Measurements from ENCODE around the gene PANK1.
A peak's percentile ranks its signal among the peaks of the same experiment; 100 is the strongest.
"Not testable (repeated sequence)": the region's sequence is repeated elsewhere in the genome, so short reads cannot be mapped to it uniquely, and the experiment has no call there.

PANK1 gene

DNA sequence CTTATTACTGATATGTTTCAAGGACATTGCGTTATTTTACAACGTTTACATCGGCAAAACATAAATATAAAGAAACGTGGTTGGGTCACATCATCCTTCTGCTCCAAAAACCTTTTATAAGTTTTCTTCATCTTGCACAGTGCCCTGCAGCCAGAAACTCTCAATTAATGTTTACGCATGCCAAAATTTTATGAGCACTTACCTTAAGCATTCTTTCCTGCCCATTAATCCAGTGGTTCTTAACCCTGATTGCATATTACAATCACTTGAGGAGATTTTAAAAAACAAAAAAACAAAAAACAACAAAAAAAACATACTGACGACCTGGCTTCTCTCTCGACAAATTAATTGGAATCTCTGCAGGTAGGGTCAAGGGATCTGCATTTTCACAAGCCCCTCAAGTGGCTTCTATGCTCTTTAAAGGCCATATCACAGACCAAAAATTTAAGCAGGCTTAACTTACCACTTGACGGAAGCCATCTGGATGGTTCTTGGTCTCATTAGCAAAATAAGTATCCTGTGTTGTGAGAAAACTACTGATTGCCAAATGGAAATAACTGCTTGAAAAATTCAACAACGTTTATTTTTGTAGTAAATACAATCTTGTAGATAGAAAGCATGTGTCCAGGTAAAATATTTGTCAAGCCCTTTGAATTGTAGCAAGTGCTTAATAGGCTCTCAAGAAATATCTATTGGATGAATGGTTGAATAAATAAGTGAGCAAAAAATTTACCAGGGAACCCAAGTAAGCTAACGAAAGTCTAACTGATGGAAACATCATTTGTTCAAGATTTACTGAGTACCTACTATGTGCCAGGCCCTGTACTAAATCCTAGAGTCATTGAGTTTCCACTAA is 78.7 kb downstream of the PANK1 start:
- DNase-seq: no peak

DNA sequence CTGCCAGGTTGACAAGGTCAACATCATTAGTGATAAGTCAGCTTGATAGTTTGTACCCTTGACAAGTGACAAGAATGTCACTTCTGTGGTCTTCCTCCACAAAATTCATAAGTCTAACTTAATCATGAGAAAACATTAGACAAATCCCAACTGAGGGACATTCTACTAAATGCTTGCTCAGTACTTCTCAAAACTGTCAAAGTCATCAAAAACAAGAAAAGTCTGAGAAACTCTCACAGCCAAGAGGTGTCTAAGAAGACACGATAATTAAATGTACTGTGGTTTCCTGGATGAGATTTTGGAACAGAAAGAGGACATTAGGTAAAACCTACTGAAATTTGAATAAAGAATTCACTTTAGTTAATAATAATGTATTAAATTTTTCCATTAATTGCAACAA is 79.9 kb downstream of the PANK1 start:
- no peak for DNase-seq

DNA sequence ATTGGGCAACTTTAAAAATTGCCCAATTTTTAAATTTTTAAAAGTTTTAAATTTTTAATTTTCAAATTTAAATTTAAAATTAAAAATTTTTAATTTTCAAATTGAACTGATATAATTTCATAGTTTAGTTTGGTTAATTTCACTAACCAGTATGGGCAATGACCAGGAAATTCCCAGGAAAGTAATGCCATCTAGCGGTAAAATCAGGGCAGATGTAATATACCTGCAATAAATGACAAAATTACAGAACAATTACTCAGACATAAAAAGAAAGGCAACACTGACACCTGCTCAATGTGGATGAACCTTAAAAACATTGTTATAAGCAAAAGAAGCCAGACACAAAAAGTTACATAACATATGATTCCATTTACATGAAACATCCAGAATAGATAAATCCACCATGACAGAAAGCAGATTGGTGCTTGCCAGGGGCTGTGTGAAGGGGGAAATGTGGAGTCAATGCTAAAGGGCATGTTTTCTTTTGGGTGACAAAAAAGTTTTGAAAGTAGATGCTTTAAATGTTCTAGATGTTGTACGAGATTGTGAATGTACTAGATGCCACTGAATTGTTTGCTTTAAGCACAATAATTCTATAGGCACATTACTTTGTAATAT is 81.1 kb downstream of the PANK1 start:
- no peak for DNase-seq

DNA sequence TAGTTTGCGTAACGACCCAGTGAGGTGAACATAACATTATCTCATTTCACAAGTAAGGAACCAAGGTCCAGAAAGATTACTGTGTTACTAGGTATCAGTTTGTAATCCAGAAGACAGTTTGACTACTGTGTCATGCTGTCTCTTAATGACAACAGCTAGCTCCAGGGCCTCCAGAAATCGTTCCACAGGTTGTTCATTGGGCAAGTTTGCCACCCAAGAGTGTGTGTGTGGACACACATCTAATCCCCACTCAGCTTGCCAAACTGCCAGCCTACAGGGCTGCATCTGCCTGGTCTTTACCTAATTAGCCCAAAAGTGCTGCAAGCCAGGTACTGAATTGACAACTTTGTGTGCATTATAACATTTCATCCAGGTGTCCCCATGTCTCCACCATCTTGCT is 81.7 kb downstream of the PANK1 start:
- DNase-seq: no peak

DNA sequence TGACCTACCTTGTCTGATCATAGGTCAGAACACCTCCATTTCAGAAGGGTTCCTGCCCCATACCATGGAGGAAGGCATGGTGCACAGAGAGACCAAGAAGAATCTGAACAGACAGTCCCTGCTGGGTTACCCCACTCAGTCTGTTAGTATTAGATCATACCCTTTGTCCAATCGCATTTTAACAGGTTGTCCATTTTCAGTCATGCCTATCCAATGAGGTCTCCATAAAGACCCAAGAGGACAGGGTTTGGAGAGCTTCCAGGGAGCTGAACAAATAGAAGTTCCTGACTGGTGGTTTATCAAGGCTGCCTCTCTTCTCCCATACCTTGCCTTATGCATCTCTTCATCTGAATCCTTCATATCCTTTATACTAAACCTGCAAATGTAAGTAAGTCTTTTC is 88.4 kb downstream of the PANK1 start:
- DNase-seq: no peak

DNA sequence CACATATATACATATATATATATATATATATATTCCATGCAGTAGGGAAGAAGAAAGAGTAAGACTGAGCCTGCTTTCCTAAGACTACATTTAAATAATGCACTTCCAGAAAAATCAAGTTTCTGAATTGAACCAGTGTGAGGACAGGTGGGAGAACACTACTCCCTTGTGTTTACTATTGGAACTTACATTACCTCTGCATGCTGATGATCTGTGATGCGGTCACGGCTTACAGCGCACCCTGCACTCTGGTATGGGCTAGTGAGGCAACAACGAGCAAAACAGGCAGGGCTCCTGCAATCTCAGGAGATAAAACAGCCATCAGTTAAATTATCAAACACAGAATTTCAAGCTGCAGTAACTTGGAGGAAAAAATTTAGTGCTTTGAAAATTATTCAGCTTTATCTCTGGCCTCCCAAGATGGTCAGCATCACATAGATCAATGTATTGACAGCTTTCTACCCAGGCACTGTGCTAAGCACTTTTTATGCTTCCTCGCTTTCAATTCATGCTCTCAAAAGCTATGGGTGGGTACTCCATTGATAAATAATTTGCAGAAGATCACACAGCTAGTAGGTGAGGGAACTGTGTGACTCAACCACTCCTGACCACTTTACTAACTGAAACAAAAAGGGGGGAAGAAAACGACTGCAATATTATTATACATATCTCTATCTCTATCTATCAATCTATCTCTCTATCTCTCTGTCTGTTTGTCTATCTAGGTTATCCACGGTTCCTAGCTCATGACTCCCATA is 89.2 kb downstream of the PANK1 start:
- DNase-seq: no peak

DNA sequence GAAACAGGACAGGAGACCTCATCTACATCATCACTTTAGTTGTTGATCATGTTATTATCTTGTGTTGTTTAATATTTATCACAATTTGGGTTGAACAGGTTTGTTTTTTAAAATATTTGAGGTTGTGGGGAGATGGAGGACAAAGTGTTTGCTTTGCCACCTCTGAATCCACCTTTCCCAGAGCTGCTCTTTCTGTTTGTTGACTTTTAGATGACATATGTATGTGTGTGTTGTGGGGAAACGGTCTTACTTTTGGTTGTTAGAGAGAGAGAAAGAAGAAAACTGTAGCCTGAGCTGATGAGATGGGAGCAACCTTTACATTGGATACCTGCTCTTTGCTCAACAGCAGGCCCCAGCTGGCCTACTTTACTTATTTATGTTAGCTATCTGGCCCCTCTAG is 90.6 kb downstream of the PANK1 start:
- no peak for DNase-seq

DNA sequence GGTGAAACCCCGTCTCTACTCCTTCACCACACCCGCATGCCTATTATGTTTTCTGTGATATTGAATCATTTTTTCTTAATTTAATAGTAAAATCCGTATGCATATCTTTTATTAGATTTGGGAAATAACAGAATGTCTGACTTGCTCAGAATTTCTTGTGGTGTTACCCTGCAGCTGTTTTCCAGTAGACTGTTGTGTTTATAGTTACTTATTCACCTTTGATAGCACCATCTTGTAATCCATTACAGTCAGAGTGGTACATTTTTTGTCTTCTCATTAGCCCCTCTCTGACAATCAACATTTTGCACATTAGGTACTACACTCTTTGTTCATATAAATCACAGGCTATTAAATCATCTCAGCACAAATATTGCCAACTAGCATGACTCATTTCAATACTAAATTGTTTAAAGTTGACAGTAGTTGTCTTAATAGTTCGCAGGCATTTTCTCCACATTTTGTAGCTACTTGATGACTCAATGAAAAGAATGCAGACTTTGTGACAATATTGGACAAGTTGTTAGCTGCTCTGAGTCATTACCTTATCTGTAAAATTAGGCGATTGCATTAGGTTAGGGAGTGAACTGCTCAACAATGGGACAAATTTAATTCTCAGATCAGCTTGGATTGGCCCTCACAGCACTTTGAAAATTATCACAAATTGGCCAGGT is 91.8 kb downstream of the PANK1 start:
- DNase-seq: no peak

DNA sequence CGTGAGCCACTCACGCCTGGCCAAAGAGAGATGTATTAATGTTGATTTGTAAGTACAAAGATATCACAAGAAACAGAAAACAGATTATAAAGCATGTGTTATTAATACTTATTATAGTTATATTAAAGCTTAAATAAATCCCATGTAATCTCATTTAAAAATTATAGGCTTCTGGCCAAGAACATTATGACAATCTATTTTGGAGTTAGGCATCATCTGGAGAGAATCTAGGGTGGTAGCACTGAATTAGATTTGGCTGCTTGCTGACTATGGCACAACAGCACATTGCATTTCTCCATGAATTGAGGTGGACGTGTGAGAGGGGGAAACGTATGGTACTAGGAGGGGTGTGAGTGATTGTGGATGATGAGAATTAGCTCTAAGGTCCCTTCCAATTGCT is 92.8 kb downstream of the PANK1 start:
- DNase-seq: no peak

DNA sequence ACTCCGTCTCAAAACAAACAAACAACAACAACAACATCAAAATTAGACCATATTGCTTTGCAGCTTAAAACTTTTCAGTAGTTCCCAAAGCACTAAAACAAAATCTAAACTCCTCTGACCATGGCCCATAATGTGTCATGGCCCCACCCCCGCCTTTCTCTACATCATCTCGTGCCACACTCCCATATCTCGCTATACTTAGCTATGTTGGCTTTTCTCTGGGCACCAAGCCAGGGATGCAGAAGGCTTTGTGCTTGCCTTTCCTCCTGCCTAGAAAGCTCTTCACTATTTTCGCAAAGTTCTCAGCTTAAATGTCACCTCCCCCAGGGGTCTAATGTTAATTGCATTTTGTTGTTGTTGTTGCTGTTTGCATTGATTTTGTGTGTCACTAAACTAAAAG is 94.5 kb downstream of the PANK1 start:
- no peak for DNase-seq

DNA sequence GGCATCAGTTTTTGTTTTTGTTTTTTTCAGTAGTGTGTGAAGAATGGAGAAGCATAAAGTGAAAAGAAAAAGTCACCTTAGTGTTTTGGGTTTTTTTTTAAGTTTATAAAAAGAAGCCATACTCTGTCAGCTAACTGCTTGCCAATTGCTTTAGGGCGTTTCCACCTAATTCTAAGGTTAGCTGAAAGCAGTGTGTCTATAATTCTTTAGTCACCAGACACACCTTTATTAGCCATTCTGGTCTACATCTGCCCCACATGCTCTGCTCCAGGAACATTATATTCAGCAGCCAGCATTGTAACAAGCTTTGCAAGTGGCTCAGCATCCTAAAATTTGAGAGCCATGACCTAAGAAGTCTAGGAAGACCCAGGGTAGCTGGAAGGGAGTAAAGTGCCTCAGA is 95.5 kb downstream of the PANK1 start:
- DNase-seq: no peak

DNA sequence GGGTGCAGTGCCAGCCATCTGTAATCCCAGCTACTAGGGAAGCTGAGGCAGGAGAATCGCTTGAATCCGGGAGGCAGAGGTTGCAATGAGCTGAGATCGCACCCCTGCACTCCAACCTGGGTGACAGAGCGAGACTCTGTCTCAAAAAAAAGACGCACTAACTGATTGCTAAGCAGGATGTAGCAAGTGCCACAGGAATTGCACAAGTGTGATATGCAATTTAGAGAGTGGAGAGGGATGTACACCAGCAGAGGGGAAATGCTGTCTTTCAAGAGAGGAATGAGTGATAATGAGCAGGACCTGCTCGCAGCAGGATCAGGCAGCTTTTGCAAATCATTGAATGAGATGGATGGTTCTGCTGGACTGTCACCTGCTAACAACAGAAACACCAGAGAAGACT is 96.4 kb downstream of the PANK1 start:
- no peak for DNase-seq

DNA sequence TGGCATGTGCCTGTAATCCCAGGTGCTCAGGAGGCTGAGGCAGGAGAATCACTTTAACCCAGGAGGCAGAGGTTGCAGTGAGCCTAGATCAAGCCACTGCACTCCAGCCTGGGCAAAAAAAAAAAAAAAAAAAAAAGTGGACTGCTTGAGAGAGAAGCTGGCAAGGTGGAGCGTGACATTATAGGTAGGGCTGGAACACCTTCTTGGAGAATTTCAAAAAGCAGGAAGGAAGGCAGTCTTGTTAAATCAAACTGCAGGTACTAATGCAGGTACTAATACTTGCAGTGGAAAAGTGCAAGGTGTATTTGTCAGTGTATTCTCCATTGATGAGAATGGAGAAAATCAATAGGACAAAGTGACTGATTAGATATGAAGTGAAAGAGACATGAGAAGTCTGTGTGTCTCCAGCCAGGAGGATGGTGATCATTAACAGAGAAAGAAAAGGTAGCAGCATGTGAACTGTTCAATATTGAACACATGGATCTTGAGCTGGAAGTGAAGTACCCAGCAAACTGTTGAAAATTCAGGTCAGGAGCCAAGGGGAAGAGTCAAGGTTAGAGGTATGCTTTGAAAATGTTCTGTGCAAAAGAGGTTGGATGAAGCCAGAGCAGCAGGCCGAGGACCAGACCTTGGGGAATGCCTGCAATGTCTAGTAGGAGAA is 97.1 kb downstream of the PANK1 start:
- no peak for DNase-seq

DNA sequence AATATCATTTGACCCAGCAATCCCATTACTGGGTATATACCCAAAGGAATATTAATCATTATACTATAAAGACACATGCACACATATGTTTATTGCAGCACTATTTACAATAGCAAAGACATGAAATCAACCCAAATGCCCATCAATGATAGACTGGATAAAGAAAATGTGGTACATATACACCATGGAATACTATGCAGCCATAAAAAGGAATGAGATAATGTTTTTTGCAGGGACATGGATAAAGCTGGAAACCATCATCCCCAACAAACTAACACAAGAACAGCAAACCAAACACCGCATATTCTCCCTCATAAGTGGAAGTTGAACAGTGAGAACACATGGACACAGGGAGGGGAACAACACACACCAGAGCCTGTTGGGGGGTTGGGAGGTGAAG is 98.4 kb downstream of the PANK1 start:
- DNase-seq: not testable (repeated sequence)

DNA sequence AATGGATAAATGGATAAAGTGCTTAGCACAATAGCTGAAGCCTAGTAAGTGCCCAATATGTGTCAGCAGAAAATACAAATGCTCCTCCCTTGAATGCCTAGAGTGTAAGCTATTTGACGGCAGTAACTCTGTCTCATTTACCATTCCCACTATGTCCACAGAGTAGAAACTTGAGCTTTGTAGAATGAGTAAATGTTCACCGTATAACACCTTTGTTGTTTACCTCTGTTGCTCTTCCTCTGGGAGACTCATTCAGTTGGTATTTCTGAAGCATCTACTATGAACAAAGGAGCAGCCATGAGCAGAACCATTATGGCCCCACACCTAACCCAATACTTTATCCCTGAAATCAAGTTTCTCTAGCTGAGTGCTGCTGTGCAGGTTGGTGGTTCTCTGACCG is 101.2 kb downstream of the PANK1 start:
- peak; percentile 3 for DNase-seq

DNA sequence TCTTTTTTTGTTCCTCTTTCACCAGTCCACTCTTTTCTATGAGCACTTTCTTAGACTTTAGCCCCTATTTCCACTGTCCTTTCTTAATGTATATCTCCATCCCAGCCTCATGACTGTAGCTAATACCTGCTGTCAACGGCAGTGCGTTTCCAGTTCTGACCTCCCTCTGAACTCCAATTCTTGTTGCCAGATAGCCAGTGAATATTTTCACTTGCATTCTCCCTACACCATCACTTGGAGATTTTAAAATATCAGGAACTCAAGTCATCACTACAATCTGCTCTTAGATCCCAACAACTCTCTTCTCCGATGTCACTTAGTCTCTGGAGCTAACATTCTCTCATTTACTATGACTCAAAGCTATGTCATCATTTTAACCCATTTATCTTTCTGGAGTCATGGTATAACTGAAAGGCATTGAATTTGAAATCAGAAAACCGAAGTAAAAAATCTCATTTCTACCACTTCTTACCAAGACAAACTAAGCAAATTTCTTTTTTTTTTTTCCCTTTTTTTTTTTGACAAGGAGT is 104.6 kb downstream of the PANK1 start:
- DNase-seq: no peak

DNA sequence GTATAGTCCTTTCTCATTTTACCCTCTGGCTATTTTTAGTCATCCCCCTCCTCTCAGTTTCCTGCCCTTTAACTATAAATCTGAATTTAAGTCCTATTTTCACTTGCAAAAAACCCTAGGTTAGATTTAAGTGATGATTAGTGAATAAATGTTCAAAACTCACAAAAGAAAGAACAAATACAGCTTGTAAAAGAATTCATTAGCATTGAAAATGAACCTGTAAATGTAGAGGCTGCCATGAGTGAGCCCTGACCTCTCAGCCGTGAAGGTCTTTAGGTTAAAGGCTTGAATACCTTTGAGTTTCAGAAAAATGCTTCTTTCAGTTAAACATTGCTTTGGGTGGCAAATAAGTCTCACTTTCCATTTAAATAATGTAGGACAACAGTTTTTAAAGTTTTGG is 107.7 kb downstream of the PANK1 start:
- peak; percentile 11 for DNase-seq

DNA sequence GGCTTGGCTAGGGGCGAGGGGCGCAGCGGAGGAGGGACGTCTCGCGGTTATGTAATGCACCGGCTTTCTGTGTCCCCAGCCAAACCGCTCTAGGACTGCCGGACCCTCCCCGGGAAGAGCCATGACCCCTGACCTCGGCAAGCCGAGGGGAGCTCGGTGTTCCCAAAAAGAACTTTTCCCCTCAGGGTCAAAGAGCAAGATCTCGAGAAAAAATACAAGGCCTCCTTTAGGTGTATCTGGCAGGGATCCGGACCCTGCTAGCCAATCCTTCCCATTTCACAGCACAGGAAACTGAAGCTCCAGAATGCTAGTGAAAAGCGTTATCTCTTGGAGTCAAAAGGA is 109.1 kb downstream of the PANK1 start:
- DNase-seq: no peak

DNA sequence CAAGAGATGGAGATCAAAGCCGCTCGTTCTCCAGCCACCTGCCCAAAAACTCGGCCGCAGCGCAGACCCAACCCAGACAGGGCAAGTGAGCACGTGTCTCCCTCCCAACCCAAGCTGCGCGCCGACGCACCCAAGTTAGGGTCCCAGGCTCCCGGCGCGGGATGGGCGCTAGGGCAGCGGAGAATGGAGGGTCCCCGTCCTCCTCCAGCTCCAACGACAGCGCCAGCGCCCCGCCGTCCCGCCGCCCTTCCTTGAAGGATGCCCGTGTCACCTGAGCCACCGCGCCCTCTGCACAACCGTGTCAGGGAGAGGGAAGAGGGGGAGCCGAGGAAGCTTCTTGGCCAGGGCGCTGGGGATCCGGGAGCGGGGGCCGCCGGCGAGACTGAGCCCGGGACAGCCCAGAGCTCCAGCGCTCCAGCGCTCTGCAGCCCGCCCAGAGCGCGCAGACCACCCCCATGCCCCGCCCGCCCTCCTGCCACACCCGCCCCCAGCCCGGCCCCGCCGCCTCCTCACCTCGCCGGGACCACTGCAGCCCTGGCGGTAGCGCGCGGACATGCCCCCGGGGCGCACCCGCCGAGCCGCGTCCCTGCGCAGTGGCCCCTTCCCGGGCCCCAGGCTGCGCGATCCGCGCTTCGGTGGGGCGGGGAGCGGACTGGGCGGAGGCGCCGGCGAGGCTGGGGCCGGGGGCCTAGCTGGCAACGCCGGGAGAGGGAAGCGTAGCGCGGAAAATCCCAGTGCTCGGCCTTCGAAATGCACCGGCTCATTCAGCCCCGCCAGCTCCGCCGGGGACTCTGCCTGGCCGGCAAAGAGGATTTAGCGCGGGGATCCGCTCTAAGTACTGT is 109.7 kb downstream of the PANK1 start, which contains the start of gene SLC16A12:
Gene SLC16A12, minus strand, starts transcription at position 424 of the 842 bp plus-strand sequence. CDS start 73,016 bp downstream, outside the sequence.
- DNase-seq: peak; percentile 78

DNA sequence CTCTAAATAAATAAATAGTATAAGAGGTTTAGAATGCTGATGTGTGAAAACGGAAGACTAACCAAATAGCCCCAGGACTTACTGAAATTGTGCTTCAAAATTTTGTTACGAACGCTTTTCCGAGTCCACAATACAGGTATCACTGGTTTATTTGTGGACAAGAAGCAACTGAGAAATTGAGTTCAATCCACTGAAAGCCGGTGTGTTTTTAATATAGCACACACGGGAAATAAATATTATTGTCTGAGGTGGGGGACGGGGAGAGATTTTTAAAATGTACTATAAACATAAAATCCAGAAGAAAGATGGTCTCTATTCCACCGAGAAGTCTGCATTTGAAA is 110.2 kb downstream of the PANK1 start:
- DNase-seq: no peak
